Liver (tissue), 3 donors: Measurements from ENCODE around the gene ARNT2.

Source experiments
- ATF3 ChIP-seq: IDR thresholded peaks from 2 replicates; pipeline ENCODE4 v1.6.1; 2016; ENCODE audit warnings: antibody characterized with exemption
- CTCF ChIP-seq: fragments of 150-350 bp; IDR thresholded peaks from 2 replicates; pipeline ENCODE4 v1.5.1; 2017; ENCODE audit warnings: improper control_type of control experiment, low read depth, low read length; ENCODE audit not compliant: missing input control
- EGR1 ChIP-seq, 2 donors: IDR thresholded peaks; 2 replicates each; pipeline ENCODE4 v1.6.1; 2016 to 2018; ENCODE audit warnings: antibody characterized with exemption in 2 of 2, low read depth in 2 of 2
- GABPA ChIP-seq, 2 donors: IDR thresholded peaks in 1 of 2; conservative IDR thresholded peaks in 1 of 2; 2 replicates each; pipeline ENCODE4 v1.6.1; 2016; ENCODE audit warnings: antibody characterized with exemption in 2 of 2, mild to moderate bottlenecking in 1 of 2, moderate library complexity in 1 of 2
- JUND ChIP-seq, 2 donors: IDR thresholded peaks; 2 replicates each; pipeline ENCODE4 v1.6.1; 2016; ENCODE audit warnings: antibody characterized with exemption in 2 of 2
- MAX ChIP-seq: IDR thresholded peaks from 2 replicates; pipeline ENCODE4 v1.6.1; 2016; ENCODE audit warnings: antibody characterized with exemption
- NR2F2 ChIP-seq: IDR thresholded peaks from 2 replicates; pipeline ENCODE4 v1.6.1; 2016; ENCODE audit warnings: antibody characterized with exemption
- RAD21 ChIP-seq, 2 donors: IDR thresholded peaks; 2 replicates each; pipeline ENCODE4 v1.6.1; 2016; ENCODE audit warnings: antibody characterized with exemption in 2 of 2, mild to moderate bottlenecking in 2 of 2
- REST ChIP-seq: IDR thresholded peaks from 2 replicates; pipeline ENCODE4 v1.6.1; 2016; ENCODE audit warnings: antibody characterized with exemption, mild to moderate bottlenecking
- RXRA ChIP-seq, 2 donors: IDR thresholded peaks; 2 replicates each; pipeline ENCODE4 v1.6.1; 2017 to 2018; ENCODE audit warnings: antibody characterized with exemption in 2 of 2, mild to moderate bottlenecking in 1 of 2
- SP1 ChIP-seq: IDR thresholded peaks from 2 replicates; pipeline ENCODE4 v1.6.1; 2018; ENCODE audit warnings: antibody characterized with exemption, mild to moderate bottlenecking
- TAF1 ChIP-seq: conservative IDR thresholded peaks from 2 replicates; pipeline ENCODE4 v1.6.1; 2016; ENCODE audit warnings: antibody characterized with exemption, mild to moderate bottlenecking
- donor health status: healthy.
- donor health status: healthy.

- TF ChIP-seq JUND (IDR thresholded peaks at IDR 0.05) (no peak), EGR1 (IDR thresholded peaks at IDR 0.05; ENCODE audit: low read depth in 2 of 2) (no peak), CTCF (no peak), TAF1 (no peak), ATF3 (no peak), REST (no peak), RAD21 (IDR thresholded peaks at IDR 0.05) (no peak), RXRA (IDR thresholded peaks at IDR 0.05) (no peak), GABPA (IDR thresholded peaks at IDR 0.05 in 1 of 2, conservative IDR thresholded peaks at IDR 0.05 in 1 of 2) (no peak), NR2F2 (no peak), MAX (no peak), SP1 (no peak)
Observed at GRCh38 chr15:80606511-80607071, 202.4 kb downstream of the ARNT2 start.
